Stimulated activated CD8-positive, alpha-beta memory T cell treated with anti-CD3 and anti-CD28 coated beads, Interleukin-7, amount 100 ng/mL, for 24 hours (primary cell): ENCODE data around the gene PIGN.

Source experiments
- DNase-seq: peaks from one replicate; pipeline ENCODE4 v3.0.0-alpha.2; 2020; ENCODE audit warnings: low read depth

Gene PIGN

DNA sequence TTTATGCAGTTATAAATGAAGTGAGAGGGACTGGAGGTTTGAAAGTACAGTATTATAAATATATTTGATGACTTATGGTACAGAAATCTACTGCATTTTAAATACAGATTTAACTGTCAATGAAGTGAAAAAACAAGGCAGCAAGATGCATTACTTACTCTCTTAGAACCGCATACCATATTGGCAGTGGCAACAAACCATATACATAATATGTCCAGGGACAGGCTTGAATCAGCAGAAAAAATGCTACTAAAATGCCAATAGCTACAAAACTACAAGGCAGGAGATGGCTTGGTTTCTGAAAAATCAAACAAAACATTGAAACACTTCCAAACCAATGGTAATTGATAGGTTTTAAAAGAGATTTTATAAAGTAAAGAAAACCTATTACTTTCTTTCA, 77.2 kb downstream of the PIGN start:
- DNase-seq: no peak

DNA sequence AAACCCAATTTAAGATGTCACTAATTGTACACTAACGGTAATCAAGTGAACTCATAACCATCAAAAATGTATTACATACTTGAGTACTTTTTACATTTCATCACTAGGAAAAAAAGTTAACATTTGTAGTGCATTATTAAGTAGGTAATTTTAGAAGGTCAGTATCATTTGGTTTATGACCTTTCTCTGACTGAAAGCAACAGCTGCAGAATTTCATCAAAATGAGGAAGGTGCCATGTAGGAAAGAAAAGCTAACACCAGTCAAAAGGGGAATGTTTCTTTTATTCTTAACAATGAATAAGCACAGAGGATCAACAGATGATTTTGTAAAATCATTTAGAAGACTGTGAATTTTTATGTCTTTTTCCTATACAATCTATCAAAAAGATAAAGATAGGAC, 79.0 kb downstream of the PIGN start:
- no peak for DNase-seq

DNA sequence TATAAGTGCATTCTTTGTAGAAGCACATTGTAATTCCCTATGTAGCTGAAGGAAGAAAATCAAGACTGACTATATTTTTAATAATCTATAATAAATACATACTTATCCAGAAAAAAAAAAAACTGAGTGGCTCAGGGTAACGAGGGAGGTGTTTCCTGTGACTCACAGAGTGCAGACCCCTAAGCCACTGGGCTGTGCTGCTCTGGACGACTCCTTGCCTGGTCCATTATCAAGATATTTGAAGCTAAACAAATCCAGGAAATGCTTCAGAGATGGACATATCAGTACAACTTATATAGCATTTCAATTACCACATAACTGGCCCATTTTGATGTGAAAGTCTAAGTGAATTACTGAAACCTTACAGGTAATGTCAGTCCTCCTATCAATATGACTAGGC, 80.6 kb downstream of the PIGN start:
- no peak for DNase-seq

DNA sequence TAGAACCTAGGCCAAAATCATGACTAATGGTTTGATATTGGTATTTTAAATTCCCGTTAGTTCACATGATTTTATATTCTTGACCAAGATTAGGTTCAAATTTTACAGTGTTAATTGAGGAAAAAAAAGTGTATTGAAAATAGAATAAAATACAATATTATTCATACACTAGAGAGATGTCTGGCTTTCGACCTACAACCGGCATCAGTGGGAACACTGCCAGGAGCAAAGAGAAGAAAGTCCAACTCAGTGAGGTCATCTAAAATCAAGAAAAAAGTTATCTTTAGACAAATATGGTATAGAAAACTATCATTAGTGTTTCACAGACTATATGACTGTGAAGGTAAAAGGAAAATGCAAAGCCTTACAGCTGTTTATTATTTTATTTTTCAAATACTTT, 81.5 kb downstream of the PIGN start:
- DNase-seq: no peak

DNA sequence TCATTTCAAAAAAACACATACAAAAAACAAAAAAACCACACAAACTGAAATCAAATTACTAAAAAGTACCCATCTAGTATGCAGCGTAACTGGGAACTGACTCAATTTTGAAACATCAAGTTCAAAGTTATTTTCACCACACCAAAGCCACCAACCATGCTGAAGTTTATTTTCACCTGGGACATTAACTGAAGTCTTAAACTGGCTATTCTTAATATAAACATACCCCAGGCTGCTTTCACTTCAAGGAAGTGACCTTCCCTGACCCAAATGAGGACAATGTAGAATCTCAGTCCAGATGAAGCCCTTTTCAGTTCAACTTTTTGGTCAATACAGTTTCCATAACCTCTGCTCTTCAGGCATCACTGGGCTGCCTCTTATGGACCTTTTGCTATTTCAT, 84.6 kb downstream of the PIGN start:
- DNase-seq: no peak

DNA sequence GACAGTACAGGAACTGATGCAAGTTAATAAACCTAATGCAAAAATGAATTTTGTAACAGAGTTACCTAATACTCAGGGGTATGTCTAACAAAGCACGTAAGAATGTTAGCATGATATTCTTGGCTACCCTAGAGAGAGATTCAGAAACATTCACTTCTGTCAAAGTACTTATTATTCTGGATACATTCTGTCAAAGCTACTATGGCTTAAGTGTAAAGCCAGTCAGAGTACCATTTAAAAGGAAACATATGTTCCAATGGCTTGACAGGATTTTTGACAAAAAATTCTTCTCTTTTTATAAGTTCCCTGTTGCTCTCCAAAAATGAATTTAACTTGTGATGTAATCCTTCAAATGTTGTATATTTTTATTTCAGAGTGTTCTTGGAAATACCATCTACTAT, 85.5 kb downstream of the PIGN start:
- no peak for DNase-seq

DNA sequence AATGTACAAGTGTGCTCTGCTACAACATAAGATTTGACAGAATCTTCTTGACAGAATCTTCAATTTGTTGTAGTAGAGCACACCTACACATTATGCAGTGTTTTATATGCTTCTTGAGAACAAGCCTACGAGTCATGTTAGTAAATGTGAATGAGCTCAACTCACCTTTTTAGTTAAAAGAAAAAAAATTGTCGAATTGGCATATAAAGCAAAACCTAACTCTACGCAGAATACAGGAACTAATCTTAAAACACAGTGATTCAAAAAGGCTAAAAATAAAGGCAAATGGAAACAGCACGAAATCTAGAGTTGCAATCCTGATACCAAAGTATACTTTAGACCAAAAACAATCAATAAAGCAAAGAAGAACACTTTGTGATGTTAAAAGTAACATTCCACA, 87.9 kb downstream of the PIGN start:
- no peak for DNase-seq

DNA sequence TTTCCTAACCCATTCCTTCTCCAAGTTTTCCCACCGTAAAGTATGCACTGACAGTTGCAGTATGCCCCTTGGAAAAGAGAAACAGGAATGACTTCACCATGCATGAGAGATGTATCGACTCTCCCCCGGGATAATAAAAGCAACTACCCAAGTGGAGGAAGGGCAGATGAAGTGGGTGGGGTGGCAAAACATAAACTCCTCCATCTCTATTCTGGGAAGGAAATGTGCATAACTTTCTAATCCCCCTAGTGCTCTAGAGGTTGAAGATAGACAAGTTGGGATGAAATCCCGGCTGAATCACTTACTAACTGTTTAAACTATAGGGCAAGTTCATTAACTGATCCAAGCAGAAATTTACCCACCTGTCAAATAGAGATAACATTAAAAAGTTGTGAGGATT, 89.2 kb downstream of the PIGN start:
- DNase-seq: no peak

DNA sequence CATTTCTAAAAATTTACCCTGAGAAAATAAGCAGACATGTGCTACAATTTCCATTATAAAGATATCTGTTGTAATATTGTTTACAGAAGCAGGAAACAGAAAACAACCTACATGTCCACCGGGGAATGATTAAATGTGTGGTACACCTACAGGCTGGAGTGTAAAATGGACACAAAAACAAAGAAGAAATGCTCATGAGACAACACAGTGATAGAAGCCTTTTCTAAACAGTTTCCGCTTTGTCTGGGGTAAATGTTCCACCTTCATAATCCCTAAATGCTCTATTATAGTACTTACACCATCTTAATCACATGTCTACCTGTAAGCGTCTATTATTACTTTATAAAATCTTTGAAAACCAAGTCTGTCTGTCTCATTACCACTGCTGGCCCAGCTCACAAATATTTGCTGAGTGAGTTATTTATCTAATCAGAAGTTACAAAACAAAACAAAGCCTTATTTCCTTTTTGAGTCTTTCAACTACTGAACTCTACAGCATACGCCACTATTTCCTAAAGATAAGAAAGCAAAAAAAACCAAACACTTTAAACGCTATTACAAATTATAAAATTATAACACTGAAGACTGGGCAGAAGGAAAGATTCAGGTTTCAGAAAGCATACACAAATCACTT, 95.3 kb downstream of the PIGN start:
- no peak for DNase-seq

DNA sequence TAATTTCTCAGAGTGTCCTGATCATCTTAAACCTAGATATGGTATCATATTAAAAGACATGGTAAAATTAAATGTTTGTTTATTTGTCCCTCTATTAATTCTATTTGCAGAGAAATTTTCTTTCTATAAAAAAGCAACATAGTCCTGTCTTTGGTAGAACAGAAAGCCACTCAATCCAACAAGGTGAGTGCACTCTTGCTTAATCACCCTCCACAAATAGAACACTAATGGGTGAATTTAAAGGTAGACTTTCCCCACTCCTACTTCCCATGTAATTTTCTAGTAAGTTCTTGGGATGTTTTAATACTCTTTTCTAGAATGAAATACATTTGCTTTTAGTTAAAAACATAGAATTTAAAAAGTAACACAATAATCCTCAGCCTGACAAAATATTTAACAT, 97.7 kb downstream of the PIGN start:
- no peak for DNase-seq

DNA sequence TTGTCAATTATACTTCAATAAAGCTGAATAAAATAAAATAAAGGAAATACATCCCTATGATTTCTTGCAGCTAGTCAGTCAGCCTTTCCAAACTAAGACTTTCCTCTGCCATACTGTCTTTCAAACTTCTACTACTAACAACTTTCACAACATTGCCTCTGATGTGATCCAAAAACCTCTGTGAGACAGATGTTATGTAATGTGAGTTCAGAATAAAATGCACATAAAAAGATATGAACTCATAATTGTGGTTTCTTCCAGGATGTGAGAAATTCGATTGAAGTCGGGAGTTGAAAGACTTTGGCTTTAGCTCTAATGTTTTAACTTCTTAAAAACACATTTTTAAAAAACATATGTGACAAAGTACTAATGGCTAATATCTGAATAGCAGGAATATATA, 98.7 kb downstream of the PIGN start:
- no peak for DNase-seq

DNA sequence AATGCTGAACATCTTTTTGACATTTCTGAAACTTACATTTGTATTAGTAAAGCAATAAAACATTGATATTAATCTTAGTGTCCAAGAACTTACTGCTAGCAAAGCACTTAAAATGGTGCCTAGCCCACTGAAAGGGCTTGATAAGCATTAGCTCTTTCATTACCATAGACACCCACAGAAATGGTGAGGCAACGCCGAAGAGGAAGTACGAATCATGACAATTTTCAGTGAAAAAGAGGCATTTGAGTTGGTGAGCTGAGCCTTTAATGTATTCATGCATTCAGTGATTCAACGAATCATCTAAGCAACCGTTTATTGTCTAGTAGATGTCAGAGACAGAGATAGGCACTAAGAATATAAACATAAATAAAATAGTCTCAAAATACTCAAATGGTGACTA, 101.1 kb downstream of the PIGN start:
- no peak for DNase-seq

DNA sequence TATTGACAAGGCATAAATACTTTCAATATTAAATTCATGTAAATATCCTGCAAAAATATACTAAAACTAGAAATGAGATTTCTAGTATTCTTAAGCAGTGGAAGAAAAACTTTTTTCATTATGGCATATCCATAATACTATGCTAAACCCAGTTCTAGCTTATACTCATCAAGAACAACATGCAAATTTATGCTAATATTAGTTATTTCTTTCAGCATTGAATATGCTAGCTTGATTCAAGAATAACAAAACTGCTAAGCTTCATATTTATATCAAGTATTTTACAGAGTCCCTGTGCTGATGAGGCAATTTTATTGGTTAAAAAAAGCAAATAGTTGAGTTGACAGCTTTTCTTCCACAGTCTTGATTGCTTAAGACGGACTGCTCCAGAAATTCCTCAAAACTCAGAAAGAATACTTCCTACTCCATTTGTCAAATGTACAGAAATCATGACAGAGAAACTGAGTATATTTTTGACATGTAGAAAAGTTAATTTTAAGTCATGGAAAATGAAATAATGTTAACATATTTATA, 105.0 kb downstream of the PIGN start:
- no peak for DNase-seq

DNA sequence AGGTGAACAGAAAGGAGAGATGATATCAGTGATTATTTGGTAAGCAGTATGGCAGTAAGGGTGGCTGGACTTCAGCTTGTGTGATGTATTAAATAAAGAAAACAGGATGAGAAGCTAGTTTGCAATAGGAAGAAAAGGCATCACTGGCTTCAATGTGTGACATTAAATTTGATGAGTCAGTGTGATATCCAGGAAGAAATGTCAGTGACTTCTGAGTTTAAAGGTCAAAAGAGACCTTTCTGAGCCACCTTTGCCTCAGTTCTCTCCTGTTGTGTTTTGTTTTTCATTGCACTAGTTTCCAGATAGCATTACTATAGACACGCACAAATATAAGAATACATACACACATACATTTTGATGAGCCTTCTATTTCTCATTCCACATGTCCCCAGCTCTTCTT, 105.6 kb downstream of the PIGN start:
- no peak for DNase-seq

DNA sequence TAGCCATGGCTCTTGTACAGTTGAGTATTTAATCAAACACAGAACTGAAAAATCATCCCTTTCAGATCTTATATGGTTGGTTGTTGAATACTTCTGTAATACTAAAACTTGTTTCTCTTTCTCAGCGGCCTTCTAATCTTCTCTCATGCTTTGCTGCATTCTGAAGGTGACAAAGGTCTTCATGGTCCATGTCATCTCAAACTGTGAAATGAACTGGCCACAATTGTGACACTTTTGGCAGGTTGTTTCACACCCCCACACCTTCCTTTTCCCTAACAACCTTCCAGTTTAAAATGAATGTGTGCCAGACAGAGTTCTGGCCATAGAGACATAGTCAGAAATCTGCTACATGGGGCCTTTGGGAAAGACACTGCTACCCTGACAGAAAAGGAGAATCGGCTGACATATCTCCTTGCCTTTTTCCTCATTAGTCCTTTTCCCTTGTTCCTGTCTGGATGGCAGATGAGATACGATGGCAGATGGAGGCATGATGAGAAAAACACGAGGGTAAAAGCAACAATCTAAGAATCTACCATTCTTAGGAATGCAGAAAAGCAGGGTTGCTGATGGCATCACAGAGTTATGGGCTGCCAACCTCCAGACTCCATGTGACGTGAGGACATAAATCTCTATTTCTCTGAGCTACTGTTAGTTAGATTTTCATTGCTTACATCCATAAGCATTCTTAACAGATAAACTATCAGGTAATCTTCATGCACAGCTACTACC, 106.5 kb downstream of the PIGN start:
- no peak for DNase-seq

DNA sequence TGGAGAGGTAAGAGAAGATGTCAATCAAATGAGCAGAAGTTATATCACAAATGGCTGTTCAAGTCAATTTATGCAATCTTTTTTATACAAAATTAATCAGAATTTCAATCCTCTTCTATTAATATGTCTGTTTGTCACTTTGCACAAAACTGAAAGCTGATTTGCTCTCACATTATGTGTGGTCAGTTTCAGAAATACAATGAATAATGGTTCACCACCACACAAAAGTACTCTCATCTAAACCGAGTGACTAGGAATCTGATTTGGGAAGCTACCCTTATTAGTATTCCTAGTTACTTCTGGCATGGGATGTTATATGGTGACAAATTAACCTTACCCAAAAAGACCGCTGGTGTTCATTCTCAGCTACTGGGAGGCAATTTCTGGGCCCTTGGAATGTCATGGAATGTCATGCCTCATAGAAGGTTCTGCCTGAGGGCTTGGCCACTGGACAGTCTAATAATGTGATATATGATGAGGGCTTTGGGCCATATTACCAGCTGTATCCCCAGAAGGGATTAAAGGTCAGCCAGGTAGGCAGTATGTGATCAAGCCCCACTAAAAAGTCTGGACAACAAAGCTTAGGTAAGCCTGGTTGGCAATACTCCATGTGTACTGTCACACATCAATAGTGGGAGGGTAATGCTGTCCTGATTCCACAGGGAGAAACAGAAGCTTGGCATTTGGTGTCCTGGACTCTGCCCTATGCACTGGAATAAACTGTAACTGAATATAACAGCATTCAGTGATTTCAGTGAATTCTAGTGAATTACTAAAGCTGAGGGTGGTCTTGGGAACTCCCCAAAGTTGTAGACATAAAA, 113.2 kb downstream of the PIGN start:
- no peak for DNase-seq

DNA sequence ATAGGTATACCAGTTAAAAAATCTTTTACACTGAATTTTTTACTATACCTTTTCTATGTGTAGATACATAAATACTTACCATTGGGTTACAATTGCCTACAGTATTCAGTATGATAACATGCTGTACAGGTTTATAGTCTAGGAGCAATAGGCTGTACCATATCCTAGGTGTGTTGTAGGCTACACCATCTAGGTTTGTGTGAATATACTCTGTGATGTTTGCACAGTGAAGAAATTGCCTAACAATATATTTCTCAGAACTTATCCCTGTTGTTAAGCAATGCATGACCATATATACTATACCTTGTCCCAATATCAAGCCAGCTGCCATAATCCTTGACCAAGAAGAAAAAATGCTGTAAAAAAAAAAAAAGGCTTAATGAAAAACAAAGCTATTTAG, 114.5 kb downstream of the PIGN start:
- DNase-seq: no peak

DNA sequence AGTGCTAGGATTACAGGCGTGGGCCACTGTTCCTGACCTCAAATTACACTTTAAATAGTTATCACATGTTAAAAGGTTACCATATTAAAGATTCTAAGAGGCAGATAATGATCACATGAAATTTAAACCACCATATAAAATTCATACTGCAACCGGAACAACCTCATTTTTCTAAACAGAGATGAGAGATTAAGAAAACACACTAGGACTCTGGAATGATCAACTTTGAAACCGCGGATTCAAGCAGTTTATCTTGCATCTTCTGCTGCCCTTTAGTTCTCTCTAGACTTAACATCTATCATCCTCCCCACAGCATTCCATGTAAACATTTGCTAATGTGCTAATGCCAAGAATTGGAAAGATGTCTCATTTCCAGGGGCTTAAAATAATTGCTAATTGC, 115.8 kb downstream of the PIGN start:
- DNase-seq: no peak

DNA sequence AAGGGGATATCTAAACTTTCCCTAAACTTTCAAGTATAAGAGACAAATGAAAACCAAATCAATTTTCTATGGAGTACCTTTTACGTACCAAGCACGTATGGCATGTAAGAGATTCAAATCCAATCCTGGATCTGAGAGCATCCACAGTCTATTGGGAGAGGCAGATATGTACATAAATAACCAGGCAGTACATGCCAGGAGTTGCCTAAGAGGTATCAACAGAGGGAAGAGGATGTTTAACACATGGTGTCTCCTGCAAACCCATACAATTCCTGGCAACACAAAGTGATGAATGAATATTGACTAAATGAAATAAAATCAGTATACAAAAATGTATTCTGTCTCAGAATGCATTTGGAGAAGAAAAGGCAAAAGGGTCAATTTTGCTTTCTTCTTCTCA, 116.6 kb downstream of the PIGN start:
- DNase-seq: no peak

DNA sequence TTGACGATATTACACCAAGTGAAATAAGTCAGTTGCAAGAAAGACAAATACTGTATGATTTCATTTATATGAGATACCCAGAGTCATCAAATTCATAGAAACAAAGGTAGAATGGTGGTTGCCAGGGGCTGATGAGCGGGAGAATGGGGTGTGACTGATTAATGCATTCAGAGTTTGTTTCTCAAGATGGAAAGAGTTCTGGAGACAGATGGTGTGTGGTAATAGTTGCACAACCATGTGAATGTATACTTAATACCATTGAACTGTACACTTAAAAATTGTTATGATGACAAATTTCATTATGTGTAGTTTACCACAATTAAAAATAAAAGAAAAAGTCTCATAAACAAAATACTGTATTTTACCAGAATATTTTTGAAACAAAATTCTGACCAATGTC, 117.3 kb downstream of the PIGN start:
- no peak for DNase-seq

DNA sequence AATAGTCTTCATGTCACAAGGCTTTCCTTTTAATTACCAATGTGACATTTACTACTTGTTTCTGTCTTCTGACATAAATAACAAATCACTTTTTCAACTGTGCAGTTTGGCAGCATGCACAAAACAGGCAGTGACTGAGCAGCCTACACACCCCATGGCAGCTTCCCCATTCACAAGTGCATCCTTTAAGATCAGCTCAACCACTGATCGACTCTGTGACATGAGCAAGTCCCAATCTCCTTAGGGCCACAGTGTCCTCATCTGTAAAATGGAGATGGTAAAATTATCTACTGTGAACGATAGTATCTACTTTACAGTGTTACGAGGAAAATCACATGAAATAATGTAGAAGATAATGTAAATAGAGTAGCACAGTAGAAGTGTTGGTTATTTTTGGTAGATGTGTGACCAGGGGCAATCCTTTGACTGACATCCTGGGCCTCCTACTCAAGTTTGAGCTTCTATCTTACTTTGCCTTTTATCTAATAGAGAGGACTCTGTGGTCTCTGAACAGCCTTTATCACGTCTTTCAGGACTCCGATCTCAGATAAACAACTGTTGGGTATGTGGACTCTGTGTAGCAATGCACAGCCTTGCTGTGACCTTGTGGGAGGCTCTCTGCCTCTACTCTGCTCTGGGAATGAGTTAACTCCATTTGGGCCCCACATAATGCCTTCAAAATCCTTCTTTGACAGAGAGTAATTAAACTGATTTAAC, 120.6 kb downstream of the PIGN start:
- DNase-seq: no peak

DNA sequence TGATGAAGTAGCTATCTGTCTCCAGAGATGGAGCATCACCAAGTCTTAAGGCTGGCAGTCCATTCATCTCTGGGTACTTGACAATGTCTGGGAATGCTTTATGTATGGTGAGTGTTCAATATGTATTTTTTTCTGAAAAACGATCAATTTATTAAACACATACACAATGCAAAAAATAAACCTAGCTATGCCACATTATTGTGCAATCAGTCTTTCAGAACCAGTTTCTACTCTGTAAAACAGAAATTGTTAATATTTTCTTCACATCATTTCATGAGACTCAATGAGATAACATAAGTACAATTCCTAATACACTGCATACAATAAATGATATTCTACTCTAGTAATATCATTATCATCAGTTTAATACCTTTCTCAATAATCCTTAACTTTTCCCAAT, 122.5 kb downstream of the PIGN start:
- no peak for DNase-seq
